ENCODE measurements around the gene WASF2. TPM values are rescaled to one million over a fixed set of nuclear protein-coding genes. Genes with fewer than 3 reads are reported as not detected.

Gene WASF2
- total and polyA plus RNA-seq, 2 of the 13 experiments (the other 11 are each of a cell fraction or from before 2014, with no cell fraction given): 10.4 to 27.7 TPM

DNA sequence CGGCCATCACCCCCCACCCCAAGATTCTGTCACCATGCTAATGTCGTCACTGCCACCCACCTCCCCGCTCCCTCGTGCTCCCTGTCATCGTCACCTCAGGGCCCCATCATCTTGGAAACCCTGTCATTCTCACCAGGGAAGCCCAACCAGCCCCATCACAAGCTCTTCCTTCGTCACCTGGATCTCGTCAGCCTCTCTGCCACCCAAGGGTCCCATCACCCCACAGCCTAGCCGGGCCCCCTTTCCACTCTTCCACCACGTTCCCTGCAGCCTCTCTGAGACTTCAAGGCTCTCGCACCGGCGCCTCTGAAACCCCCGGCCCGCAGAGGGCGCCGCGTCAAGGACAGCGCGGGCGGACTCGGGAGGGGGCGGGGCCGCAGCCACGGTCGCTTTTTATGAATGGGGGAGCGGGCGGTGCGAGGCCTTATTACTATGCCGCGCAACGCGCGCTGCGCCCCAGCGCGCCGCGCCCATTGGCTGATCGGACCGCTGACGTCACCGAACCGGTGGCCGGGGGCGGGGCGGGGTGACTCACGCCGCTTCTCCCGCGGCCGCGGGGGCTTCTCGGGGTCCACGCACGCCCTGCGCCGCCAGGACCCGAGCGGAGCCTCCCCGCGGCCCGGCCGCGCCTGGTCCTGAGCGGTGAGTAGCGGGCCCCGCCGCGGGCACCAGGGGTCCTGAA, 97.7 kb downstream of the WASF2 start, which contains the start of gene GPR3 (continued):
- TF ChIP-seq, protein P1, sequence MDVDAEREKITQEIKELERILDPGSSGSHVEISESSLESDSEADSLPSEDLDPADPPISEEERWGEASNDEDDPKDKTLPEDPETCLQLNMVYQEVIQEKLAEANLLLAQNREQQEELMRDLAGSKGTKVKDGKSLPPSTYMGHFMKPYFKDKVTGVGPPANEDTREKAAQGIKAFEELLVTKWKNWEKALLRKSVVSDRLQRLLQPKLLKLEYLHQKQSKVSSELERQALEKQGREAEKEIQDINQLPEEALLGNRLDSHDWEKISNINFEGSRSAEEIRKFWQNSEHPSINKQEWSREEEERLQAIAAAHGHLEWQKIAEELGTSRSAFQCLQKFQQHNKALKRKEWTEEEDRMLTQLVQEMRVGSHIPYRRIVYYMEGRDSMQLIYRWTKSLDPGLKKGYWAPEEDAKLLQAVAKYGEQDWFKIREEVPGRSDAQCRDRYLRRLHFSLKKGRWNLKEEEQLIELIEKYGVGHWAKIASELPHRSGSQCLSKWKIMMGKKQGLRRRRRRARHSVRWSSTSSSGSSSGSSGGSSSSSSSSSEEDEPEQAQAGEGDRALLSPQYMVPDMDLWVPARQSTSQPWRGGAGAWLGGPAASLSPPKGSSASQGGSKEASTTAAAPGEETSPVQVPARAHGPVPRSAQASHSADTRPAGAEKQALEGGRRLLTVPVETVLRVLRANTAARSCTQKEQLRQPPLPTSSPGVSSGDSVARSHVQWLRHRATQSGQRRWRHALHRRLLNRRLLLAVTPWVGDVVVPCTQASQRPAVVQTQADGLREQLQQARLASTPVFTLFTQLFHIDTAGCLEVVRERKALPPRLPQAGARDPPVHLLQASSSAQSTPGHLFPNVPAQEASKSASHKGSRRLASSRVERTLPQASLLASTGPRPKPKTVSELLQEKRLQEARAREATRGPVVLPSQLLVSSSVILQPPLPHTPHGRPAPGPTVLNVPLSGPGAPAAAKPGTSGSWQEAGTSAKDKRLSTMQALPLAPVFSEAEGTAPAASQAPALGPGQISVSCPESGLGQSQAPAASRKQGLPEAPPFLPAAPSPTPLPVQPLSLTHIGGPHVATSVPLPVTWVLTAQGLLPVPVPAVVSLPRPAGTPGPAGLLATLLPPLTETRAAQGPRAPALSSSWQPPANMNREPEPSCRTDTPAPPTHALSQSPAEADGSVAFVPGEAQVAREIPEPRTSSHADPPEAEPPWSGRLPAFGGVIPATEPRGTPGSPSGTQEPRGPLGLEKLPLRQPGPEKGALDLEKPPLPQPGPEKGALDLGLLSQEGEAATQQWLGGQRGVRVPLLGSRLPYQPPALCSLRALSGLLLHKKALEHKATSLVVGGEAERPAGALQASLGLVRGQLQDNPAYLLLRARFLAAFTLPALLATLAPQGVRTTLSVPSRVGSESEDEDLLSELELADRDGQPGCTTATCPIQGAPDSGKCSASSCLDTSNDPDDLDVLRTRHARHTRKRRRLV (CRISPR knock-in tag; IDR thresholded peaks at IDR 0.05): no peak
- TF ChIP-seq MED8 (CRISPR knock-in tag; IDR thresholded peaks at IDR 0.05; ENCODE audit: insufficient replicate concordance) (no peak), MIXL1 (CRISPR knock-in tag; IDR thresholded peaks at IDR 0.05) (no peak), YY1 (IDR thresholded peaks at IDR 0.05; ENCODE audit: insufficient read depth, insufficient replicate concordance, low read depth, low read length) (no peak), SOX6 (IDR thresholded peaks at IDR 0.05) (no peak), SOX6 (CRISPR knock-in tag; IDR thresholded peaks at IDR 0.05) (no peak), ZKSCAN1 (IDR thresholded peaks at IDR 0.05; ENCODE audit: low read length) (no peak), ZMYM2 (CRISPR knock-in tag; IDR thresholded peaks at IDR 0.05) (no peak), PHF20 (CRISPR knock-in tag; IDR thresholded peaks at IDR 0.05) (peak; percentile 30; the same call in 1 of the 2 replicates), HOXD1 (CRISPR knock-in tag; IDR thresholded peaks at IDR 0.05) (no peak), NFKB2 (CRISPR knock-in tag; IDR thresholded peaks at IDR 0.05; ENCODE audit: borderline replicate concordance) (no peak; the same call in 1 of the 2 replicates), SP1 (IDR thresholded peaks at IDR 0.05) (no peak), SP1 (CRISPR knock-in tag; IDR thresholded peaks at IDR 0.05) (peak; percentile 38; the same call in 1 of the 2 replicates), ZNF776 (CRISPR knock-in tag; IDR thresholded peaks at IDR 0.05) (no peak), ZNF33A (CRISPR knock-in tag; IDR thresholded peaks at IDR 0.05; ENCODE audit: borderline replicate concordance) (peak; percentile 73; the same call in 1 of the 2 replicates), PHF8 (CRISPR knock-in tag; IDR thresholded peaks at IDR 0.05) (0 out of 2 replicates have a peak, but pooled peaks have one; percentile 4), KDM5B (CRISPR knock-in tag; IDR thresholded peaks at IDR 0.05; ENCODE audit: borderline replicate concordance) (peak; percentile 19; the same call in 1 of the 2 replicates)
- TF ChIP-seq, protein P2, sequence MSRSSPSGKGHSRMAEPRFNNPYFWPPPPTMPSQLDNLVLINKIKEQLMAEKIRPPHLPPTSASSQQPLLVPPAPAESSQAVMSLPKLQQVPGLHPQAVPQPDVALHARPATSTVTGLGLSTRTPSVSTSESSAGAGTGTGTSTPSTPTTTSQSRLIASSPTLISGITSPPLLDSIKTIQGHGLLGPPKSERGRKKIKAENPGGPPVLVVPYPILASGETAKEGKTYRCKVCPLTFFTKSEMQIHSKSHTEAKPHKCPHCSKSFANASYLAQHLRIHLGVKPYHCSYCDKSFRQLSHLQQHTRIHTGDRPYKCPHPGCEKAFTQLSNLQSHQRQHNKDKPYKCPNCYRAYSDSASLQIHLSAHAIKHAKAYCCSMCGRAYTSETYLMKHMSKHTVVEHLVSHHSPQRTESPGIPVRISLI (CRISPR knock-in tag; IDR thresholded peaks at IDR 0.05; ENCODE audit: borderline replicate concordance): no peak
- TF ChIP-seq, protein P3, sequence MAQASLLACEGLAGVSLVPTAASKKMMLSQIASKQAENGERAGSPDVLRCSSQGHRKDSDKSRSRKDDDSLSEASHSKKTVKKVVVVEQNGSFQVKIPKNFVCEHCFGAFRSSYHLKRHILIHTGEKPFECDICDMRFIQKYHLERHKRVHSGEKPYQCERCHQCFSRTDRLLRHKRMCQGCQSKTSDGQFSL (CRISPR knock-in tag; IDR thresholded peaks at IDR 0.05): no peak
- TF ChIP-seq, protein P4, sequence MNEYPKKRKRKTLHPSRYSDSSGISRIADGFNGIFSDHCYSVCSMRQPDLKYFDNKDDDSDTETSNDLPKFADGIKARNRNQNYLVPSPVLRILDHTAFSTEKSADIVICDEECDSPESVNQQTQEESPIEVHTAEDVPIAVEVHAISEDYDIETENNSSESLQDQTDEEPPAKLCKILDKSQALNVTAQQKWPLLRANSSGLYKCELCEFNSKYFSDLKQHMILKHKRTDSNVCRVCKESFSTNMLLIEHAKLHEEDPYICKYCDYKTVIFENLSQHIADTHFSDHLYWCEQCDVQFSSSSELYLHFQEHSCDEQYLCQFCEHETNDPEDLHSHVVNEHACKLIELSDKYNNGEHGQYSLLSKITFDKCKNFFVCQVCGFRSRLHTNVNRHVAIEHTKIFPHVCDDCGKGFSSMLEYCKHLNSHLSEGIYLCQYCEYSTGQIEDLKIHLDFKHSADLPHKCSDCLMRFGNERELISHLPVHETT (CRISPR knock-in tag; conservative IDR thresholded peaks at IDR 0.05): no peak
- TF ChIP-seq, protein P5, sequence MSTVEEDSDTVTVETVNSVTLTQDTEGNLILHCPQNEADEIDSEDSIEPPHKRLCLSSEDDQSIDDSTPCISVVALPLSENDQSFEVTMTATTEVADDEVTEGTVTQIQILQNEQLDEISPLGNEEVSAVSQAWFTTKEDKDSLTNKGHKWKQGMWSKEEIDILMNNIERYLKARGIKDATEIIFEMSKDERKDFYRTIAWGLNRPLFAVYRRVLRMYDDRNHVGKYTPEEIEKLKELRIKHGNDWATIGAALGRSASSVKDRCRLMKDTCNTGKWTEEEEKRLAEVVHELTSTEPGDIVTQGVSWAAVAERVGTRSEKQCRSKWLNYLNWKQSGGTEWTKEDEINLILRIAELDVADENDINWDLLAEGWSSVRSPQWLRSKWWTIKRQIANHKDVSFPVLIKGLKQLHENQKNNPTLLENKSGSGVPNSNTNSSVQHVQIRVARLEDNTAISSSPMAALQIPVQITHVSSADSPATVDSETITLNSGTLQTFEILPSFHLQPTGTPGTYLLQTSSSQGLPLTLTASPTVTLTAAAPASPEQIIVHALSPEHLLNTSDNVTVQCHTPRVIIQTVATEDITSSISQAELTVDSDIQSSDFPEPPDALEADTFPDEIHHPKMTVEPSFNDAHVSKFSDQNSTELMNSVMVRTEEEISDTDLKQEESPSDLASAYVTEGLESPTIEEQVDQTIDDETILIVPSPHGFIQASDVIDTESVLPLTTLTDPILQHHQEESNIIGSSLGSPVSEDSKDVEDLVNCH (CRISPR knock-in tag; IDR thresholded peaks at IDR 0.05): no peak
